GDM1 (cell line): ENCODE results near the gene ZRANB3.
A peak's percentile ranks its signal among the peaks of the same experiment; 100 is the strongest.
"Not testable (repeated sequence)": the region's sequence is repeated elsewhere in the genome, so short reads cannot be mapped to it uniquely, and the experiment has no call there.

ENCODE experiments used
- DNase-seq: peaks from one replicate; lab custom pipeline; 2025; lab: John Stamatoyannopoulos, UW

The ZRANB3 gene

DNA sequence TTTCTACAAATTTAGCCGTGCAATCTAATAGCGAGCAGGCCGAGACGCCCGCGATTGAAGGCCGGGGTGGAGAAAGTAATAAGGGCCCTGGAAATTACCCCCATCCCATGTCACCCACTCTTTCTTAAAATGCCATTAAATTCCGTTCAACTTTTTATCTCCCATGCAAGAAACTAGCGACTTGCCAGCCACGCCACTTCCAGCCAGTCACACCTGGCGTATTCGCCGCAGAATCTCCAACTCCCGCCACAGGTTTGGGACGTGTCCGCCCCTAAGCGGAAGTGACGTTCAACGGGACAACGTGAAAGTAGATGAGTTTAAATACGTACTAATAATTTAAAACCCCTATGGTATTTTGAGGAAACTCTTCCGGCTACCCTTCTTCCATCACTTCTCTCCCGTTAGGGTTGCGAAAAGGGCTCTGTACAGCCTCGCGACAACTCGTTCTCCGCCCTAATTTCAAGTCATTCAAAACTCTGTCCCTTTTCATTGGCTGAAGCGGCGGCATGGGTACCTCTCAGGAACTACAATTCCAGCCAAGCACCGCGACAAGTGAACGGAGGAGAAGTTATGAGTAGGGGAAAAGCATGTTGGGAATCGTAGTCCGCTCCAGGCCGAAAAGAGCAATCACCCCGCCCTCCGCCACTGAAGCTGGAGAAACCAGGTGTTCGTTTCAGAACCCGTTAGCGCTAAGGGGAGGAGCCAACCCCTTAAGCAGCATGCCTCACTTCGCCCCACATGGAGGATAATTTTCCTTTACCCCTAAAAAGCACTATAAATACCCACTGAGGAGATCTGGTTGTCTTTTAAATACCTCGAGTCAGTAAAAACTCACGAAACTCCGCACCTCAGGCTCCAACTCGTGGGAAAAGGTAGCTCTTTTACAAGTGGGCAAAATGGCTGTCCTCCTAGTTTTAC is at the start of gene ZRANB3:
Gene ZRANB3, minus strand, starts transcription at position 906 of the 918 bp plus-strand sequence.
- peak; percentile 93 for DNase-seq

DNA sequence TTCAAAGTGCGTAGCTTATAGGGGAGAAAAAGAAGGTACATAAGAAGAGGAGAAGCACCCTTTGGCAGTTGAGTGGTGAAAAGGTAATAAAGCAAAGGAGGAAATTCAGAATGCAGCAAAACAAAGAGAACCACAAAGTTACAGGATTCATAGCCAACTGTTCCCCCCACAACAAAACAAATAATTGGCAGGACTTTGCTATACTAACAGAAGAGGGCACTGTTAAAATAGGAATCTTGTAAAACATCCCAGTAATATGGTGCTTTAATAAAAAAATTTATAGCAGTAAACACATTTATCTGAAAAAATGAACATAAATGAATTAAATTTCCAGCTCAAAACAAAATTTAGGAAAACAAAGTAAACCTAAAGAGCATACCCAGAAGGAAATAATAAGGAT is 42.6 kb upstream of the ZRANB3 start:
- no peak for DNase-seq

DNA sequence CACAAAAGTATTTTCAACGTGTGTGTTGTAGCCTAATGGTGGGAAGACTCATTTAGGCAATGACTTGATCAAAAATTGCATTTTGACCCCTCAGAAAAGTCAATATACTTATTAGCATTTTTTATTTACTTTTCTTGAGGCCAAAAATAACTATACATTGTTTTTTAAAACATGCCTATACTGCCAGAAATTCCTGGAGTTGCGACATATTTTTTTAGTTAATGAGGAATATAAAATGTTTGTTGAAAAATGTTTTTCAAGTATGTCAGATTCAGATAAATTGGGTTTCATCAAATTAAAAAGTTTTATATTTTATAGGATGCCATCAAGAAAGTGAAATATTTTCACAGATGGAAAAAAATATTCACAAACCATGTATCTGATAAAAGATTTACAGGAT is 39.9 kb upstream of the ZRANB3 start:
- no peak for DNase-seq

DNA sequence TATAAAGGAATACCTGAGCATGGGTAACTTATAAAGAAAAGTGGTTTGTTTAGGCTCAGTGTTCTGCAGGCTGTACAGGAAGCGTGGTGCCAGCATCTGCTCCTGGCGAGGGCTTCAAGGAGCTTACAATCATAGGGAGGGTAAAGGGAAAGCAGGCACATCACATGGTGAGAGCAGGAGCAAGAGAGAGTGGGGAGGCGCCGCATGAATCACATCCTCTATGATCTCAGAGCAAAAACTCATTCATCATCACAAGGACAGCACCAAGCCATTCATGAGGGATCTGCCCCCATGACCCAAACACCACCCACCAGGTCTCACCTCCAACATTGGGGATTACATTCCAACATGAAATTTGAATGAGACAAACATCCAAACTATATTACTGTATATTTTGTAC is 32.8 kb upstream of the ZRANB3 start:
- DNase-seq = no peak

DNA sequence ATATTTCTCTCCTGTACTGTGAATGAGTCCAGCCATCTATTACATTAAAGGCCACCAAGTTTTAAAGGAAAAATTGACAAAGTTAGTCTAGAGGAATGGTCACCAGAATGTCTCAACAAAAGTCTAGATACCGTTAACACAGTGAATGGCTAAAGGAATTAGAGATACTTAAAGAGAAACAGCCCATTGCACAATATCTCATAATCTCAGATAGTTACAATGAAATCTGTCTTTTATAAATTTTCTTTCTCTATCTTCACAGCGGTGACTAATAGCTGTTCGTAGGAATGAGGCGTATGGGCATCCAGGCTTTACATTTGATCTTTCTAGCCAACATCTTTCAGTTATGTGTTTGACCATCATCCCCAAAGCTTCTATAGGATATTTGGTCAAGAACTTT is 30.9 kb upstream of the ZRANB3 start:
- no peak for DNase-seq

DNA sequence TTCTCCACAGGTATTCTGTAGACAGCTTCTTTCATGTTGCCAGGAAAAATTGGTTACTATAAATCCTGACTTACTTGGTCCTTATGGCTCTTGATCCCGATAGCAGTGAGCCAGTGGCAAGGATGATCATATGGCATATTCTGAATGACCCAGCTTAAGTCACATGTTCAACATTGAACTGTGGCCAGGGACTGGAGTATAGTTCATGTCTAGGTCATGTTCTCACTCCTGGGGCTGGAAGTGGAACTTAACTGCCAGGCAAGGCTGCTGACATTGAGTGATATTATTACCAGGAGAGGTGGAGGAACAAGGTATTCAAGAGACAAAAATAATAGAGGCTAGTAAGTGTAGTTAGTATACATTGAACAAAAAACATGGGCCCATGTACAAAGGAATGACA is 26.5 kb upstream of the ZRANB3 start:
- DNase-seq = no peak

DNA sequence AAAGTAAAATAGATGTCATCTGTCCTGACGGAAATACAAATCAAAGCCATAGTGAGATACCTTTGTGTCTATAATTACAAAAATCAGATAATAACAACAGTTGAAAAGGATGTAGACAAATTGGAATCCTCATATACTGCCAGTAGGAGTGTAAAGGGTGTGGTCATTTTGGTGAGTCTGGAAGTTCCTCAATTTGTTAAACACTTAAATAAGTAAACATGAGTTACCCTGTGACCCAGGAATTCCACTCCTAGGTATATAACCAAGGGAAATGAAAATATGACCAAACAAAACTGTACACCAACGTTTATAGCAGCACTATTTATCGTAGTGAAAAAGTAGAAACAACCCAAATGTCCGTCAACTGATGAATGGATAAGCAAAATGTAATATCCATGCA is 24.3 kb upstream of the ZRANB3 start:
- no peak for DNase-seq

DNA sequence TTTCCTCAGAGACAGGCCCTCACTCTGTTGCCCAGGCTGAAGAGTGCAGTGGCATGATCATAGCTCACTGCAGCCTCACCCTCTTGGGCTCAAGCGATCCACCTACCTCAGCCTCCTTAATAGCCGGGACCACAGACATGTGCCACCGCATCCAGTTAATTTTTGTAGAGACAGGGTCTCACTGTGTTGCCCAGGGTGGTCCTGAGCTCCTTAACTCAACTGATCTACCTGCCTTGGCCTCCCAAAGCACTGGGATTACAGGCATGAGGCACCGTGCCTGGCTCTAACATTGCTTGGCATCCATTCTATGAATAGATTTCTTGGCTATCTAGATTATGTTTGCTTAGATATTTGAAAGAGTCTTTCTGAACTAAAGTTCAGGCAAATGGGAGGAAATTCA is 21.9 kb upstream of the ZRANB3 start:
- no peak for DNase-seq

DNA sequence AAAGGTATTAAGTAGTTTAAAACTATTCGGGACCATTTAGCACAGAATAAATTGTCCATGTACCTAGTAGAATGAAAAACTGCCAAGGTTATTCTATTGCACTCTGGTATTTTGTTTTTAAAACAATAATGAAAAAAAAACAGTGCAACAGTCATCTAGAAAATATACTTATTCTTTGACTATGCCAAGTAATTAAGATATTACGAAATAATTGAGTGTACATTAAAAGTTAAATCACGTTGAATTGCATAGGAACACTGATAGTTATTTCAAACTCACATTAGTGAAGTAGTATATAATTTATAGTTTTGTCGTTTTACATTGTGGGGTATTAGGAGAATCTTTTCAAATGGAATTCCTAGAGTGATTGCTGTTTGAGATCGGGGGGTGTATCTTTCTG is 20.3 kb upstream of the ZRANB3 start:
- DNase-seq = no peak

DNA sequence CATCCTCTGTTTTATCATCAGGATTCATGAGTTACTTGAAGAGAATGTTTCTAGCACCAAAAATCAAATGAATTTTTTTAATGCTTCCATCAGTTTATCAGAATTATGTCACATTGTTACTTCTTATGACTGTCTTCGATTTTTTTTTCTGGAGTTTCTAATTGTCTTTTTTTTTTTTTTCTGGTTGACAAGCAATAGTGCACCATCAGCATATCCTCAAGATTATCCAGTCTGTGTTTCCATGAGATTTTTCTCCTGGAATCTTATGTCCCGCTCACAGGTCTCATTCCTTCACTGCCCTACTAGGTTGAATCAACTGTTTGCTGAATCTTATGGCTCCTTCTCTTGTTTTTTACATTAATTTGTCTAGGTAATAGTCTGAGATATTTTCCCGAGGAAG is 16.3 kb upstream of the ZRANB3 start:
- DNase-seq = no peak

DNA sequence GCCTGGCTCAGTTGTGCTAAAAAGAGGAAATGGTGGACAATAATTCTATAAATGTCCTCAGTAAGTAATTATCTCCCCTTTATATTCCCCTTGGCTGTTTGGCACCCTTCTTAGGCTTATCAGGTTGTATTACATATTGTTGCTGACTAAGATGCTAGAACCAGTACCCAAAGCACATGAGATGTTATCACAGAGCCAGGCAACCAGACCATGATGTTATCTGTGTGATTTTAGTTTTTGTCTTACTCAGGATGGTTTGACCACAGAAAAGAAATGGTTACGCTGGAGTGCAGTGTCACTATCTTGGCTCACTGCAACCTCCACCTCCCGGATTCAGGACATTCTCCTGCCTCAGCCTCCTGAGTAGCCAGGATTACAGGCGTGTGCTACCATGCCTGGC is 15.4 kb upstream of the ZRANB3 start:
- DNase-seq = no peak

DNA sequence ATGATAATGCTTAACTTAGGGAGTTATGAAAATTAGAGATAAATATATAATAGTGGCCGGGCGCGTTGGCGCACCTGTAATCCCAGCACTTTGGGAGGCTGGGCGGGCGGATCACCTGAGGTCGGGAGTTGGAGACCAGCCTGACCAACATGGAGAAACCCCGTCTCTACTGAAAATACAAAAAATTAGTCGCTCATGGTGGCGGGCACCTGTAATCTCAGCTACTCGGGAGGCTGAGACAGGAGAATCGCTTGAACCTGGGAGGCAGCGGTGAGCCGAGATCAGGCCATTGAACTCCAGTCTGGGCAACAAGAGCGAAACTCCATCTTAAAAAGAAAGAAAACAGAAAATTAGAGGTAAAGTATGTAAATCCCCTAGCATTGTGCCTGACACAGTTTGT is 2.5 kb upstream of the ZRANB3 start:
- DNase-seq = not testable (repeated sequence)

DNA sequence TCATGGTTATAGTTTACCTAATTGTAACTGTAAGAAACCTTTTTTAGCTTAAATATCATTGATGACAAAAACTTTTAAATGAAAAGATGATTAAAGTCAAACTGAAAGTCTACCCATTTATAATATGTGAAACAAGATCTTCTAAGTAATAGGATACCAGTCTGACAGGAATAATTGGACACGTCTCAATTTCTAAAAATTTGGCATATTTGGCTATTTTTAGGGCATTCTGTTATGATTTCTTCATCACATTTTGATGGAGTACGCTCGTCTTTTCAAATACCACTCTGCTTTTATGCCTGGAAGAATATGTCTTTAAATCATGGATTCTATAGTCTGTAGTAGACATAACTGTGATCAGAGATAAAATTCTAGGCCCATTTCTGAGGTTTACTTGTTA is 1.6 kb upstream of the ZRANB3 start:
- no peak for DNase-seq

DNA sequence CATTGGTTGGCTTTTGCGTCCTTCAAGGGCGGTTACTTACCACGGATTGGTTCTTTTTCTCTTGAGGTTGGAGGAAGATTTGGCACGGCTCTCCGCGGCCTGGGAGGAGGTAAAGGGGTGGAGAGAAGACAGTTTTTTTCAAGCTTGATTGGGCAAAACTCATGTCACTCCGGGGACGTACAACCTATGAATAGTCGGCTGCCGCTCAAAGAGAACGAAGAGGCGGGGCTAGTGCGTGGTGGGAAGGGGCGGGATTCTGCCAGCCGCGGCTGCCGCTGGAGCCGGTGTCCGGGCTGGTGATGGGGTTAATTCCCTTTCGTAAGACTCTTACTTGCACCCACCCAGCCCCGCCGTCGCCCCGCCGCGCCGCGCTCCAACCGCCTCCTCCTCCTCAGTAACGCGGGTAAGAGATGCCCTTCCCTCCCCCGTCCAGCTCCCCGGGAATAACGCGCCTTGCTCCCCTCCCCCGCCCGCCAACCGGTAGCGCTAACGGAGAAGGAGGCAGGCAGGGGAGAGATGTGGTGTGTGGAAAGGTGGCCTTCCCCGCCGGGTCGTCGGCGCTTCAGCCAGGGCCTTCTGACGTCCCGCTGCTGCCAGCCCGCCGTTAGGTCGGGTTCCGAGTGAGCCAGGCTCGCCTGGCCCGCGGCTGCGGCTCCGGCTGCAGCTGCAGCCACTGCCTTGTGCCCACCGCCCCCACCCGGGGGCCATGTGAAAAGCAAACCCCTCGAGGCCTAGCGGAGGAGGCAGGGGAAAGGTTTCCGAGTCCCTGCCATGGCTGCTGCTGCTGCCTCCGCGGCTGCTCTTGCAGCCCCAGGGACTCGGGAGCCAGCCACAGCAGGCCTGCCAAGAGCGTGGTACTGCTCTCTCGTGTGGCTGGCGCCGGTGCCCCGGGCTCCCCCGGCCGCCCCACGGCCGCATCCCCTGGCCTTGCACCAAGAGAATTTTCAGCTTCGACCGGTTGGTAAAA is 496 bp upstream of the ZRANB3 start, which contains the start of gene R3HDM1:
Gene R3HDM1, plus strand, starts transcription at position 254 of the 967 bp plus-strand sequence. CDS start 73,362 bp downstream, outside the sequence.
- DNase-seq = peak; percentile 99

DNA sequence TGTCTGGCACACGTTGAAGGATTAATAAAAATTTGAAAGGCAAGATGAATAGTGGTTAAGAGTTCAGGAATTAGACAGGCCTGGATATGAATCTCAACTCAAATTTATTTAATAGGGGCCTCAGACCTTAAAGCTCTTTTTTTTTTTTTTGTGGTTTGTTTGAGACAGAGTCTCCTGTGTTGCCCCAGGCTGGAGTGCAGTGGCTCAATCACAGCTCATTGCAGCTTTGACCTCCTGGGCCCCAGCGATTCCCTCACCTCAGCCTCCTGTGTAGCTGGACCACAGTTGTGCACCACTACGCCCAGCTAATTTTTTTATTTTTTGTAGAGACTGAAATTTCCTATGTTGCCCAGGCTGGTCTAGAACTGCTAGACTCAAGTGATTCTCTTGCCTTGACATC is 3.0 kb downstream of the ZRANB3 start:
- no peak for DNase-seq

DNA sequence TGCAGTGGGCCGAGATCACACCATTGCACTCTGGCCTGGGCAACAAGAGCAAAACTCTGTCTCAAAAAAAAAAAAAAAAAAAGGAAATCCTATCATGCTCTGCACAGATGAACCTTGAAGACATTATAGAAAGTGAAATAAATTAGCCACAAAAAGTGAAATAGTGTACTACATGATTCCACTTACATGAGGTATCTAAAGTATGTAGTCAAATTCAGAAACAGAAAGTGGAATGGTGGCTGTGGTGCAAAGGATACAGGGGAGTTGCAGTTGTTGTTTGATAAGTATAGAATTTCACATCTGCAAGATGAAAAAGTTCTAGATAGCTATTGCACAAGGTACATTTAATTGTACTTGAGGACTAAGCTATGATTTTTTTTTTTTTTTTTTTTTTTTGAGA is 5.2 kb downstream of the ZRANB3 start:
- DNase-seq = no peak

DNA sequence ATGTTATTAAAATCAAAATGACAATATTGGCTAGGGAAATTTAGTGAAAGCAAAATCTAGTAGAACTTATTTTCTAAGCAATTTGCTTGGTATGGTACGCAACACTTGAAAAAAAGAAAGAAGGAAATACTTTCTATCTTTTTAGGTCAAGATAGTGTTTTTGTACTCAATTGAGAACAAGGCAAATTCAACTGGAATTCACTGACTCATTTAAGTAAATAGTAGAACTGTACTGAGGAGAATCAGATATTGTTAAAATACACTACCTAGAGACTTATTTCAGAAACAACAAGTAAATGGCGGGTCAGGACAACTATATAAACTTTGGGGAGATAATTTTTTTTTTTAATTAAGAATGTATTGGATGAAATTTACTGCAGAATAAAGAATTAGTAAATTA is 18.9 kb downstream of the ZRANB3 start:
- DNase-seq = no peak

DNA sequence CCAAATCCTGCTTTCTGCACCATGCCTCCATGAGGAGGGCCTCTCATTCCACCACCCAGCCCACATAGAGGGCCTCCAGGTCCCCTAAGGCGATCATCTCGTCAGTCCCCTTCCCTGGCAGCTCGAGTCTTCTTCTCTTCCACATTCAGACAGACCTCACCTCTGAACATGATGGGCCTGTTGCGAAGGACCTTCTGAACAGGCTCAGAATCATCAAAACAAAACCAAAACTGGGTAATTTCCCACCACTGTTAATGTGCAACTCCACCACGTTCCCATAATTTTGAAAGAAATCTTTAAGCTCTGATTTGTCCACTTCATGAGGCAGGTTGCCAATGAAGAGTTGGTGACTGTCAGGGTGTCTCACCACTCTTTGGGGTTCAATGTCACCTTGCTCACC is 20.4 kb downstream of the ZRANB3 start:
- DNase-seq = no peak

DNA sequence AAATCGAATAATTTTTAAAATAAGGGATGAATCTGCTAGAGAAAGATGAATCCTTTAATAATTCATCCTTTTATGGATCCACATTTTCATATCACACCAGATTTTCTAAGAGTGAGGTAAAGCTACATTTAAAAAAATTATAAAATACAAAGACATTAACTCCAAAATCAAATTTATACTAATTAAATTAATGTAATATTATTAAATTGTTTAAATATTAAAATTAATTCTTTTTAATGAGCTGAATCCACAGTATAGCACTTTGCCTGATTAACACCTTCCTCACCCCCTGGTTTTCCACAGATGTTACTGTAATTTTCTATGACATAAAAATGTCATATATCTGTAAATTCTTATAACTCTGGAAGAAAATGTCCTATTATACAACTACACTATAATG is 26.2 kb downstream of the ZRANB3 start:
- DNase-seq = no peak

DNA sequence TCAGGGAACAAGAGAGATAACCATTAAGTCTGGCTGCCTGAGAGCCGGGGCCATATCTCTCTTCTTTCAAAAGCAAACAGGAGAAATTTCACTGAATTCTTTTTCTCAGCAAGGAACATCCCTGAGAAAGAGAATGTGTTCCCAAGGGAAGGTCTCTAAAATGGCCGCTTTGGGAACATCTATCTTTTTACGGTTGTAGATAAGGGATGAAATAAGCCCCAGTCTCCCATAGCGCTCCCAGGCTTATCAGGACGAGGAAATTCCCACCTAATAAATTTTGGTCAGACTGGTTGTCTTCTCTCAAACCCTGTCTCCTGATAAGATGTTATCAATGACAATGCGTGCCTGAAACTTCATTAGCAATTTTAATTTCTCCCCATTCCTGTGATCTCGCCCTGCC is 32.4 kb downstream of the ZRANB3 start:
- DNase-seq = not testable (repeated sequence)

DNA sequence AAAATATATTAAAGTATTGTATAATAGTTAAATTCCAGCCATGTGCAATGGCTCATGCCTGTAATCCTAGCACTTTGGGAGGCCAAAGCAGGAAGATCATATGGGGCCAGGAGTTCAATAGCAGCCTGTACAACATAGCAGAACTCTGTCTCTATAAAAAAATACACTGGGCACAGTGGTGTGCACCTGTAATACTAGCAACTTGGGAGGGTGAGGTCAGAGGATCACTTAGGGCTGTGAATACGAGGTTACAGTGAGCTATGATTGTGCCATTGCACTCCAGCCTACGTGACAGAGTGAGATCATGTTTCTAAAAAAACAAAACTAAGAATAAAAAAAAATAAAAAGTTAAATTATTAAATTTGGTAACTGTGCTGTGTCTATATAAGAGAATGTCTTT is 36.1 kb downstream of the ZRANB3 start:
- no peak for DNase-seq

DNA sequence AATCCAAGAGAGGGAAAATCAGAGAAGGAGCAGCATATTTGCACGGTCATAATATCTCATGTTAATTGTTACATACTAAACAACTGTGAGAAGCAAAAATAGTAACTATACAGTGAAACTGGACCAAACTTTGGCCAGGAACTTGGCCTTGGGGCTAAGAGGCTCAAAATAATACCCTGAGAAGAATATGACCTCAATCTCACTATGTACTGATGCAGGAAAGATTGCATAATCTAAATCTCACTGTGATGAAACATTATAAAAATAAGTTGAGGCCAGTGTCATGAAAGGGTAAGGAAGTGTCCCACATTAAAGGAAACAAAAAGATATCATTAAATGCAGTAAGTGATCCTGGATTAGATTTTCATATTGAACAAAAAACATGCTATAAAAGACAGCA is 36.5 kb downstream of the ZRANB3 start:
- no peak for DNase-seq

DNA sequence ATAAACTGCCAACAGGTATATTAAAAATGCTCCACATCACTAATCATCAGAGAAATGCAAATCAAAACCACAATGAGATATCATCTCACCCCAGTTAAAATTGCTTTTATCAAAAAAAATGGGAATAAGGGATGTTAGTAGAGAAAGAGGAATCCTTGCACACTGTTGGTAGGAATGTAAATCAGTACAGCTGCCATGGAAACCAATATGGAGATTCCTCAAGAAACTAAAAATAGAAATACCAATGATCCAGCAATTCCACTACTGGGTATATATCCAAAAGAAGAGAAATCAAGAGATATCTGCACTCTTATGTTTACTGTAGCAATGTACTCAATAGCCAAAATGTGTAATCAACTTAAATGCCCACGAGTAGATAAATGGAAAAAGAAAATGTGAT is 40.6 kb downstream of the ZRANB3 start:
- no peak for DNase-seq
